LNCAP (cell line): ENCODE results near the gene TIGAR.

ENCODE experiments used
- TF ChIP-seq, protein P1 (sequence below): fragments of 450-650 bp; IDR thresholded peaks from 2 replicates; pipeline ENCODE4 v1.5.1; 2017; ENCODE audit warnings: mild to moderate bottlenecking

Gene TIGAR

DNA sequence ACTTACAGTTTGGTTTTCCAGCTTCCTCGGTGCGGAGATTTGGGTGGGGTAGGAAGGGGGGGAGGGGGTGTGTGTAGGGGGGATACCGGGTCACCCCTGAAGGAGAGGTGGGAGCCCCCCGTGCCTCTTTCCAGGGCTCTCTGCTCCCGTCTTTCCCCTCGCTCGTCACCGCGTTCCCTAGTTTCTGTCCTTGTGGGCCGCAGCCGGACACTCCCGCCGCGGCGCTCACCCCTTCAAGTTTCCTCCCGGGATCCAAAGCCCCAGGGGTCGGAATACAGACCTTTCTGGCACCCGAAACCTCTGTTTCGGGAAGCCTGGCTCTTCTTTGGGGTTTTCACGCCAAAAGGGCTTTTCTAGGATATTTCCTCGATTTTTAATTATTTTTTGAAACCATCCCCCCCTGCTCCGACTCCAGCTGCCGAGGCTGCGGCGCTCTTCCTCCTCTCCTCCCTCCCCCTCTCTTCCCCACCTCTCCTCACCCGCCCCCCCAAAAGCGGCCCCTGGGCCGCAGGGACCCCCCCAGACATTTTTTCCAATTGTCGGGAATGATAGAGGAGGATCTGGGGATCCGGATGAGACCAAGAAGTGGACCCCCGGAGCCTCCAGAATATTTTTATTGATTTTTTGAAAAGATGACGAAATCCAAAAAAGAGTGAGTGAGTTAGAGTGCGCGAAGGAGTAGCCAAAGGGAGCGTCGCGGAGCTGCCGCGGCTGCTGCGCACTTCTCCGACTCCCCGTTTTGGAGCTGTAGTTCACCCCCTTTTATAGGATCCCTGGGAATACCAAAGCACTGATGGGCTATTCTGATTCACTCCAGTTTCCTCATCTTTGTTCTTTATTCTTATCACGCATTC lies 45.8 kb upstream of the TIGAR start:
- TF ChIP-seq, protein P1, sequence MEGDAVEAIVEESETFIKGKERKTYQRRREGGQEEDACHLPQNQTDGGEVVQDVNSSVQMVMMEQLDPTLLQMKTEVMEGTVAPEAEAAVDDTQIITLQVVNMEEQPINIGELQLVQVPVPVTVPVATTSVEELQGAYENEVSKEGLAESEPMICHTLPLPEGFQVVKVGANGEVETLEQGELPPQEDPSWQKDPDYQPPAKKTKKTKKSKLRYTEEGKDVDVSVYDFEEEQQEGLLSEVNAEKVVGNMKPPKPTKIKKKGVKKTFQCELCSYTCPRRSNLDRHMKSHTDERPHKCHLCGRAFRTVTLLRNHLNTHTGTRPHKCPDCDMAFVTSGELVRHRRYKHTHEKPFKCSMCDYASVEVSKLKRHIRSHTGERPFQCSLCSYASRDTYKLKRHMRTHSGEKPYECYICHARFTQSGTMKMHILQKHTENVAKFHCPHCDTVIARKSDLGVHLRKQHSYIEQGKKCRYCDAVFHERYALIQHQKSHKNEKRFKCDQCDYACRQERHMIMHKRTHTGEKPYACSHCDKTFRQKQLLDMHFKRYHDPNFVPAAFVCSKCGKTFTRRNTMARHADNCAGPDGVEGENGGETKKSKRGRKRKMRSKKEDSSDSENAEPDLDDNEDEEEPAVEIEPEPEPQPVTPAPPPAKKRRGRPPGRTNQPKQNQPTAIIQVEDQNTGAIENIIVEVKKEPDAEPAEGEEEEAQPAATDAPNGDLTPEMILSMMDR, result no peak

GRCh38 chr12:4275870-4276301 lies 45.1 kb upstream of the TIGAR start:
- TF ChIP-seq, protein P1, result no peak

DNA sequence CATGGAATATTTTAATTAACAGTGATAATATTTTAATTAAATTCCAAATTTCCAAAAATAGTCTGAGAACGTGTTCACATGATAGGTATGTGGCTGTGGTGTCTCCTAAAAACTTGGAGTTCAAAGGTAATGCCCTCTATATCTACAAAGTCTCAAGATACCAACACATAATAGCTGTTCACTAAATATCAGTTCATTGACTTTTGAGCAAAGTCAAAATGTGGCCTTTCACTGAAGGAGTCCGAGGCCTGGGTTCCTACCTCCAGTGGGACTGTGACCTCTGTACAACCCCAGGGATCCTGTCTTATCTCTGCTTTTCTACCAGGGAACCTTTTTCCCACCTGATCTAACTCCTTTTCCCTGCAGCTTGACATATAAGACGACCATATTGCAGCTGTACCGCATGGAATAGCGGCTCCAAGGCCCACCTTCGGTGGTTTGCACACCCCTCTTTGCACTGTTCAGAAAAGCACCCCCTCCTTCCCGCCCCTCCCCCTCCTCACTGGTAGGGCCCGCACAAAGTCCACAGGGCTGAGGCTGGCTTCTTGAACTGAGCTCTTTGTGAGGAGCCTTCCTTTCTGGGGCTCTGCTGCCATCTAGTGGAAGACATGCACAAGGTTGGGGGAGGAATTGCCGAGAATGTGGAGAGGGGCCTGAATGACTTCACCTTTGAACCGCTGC lies 44.3 kb upstream of the TIGAR start:
- TF ChIP-seq, protein P1, result peak; percentile 80

GRCh38 chr12:4277205-4277543 lies 43.8 kb upstream of the TIGAR start:
- TF ChIP-seq, protein P1, result peak; percentile 16; the same call in 1 of the 2 replicates

DNA sequence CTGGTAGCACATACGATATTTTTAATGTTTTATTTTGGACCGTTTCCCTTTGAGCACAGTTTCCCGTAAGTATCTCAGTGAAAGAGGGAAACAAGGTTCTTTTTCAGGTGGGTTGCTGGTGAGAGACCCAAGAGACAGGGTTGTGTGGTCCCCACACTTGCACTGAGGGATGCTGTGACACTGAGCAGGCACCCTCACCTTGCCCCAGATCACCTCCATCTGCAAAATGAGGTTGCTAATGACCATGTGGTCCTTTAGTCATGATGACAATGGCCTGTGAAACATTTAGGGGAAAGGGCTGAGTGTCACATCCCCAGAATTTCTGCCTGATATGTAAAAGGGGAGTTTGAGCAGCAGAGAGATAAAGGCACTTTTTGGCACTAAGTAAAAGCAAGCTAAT lies 43.2 kb upstream of the TIGAR start:
- TF ChIP-seq, protein P1, result no peak

GRCh38 chr12:4278329-4279197 lies 42.5 kb upstream of the TIGAR start:
- TF ChIP-seq, protein P1, result no peak

DNA sequence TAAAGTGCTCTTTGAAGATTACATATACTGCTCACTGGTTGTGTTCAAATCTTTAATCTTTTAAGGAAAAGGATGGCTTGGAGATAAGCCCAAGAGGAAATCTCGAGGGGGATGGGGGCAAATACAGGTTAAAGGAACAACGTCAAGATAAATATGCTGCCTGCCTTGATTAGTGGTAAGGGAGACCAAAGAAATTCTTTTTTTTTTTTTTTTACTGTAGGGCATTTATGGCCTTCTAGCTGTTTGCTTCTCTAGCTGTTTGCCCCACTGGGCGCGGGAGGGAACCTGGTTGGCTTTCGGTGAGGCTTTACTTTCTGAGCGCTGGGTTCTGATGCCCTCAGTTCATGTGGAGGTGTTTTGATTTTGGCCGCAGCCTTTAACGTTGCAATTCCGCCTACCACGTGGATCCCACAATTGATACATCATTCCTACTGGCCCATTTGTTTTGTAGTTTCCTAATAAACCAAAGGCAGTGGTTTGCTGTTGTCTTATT lies 41.8 kb upstream of the TIGAR start:
- TF ChIP-seq, protein P1, result no peak
